ENCODE measurements around the gene FZD2. TPM values are rescaled to one million over a fixed set of nuclear protein-coding genes. Genes with fewer than 3 reads are reported as not detected.

Gene FZD2
- total and polyA plus RNA-seq, 2 of the 13 experiments (the other 11 are each of a cell fraction or from before 2014, with no cell fraction given), result 0.07 to 0.13 TPM

DNA sequence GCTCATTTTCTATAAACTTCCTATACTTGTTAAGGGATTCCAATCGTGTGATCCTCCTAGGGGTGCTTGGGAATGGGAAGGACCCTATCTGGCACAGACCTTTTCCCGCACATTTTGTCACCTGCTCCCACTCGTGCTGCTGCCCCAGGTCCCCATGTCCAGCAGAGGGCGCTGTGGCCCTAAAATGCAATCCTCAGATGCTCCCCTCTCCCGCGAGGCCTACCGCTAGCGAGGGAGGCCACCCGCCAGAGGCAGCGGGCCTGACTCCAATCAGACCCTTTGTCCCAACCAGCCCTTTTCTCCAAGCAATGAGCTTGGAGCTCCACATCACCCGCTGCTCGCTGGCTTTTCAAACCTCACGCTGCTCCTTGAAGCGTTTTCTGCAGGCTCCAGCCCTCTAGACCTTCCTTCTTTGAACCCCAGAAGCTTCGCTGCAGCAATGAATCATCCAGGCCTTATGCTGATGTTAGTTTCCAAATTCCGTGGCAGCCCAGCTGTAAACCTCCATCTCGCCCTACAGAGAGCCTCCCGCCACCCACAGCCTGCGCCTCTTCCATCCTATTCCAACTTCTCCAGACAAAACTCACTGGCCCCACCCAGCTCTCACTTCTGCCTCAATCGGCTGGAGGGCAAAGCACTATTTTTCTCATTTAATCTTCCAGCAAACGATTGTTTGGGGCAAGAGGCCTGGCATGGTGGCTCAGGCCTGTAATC, 23.6 kb upstream of the FZD2 start (continued):
- TF ChIP-seq PRDM4 (CRISPR knock-in tag; IDR thresholded peaks at IDR 0.05; ENCODE audit: borderline replicate concordance) (0 out of 2 replicates have a peak, but pooled peaks have one; percentile 47), ZC3H4 (CRISPR knock-in tag; IDR thresholded peaks at IDR 0.05; ENCODE audit: borderline replicate concordance) (no peak), PATZ1 (CRISPR knock-in tag; IDR thresholded peaks at IDR 0.05) (peak; percentile 54; the same call in 1 of the 2 replicates), GABPA (IDR thresholded peaks at IDR 0.05; ENCODE audit: low read depth, low read length) (no peak), GABPA (CRISPR knock-in tag; IDR thresholded peaks at IDR 0.05; ENCODE audit: low read depth) (no peak), ZNF329 (CRISPR knock-in tag; IDR thresholded peaks at IDR 0.05; ENCODE audit: low read depth) (no peak), MTF2 (CRISPR knock-in tag; IDR thresholded peaks at IDR 0.05; ENCODE audit: borderline replicate concordance) (no peak), RAD21 (CRISPR knock-in tag; IDR thresholded peaks at IDR 0.05) (peak; percentile 98), BCL3 (CRISPR knock-in tag; IDR thresholded peaks at IDR 0.05) (no peak; the same call in 1 of the 2 replicates), ATM (IDR thresholded peaks at IDR 0.05; ENCODE audit: borderline replicate concordance) (no peak), ZSCAN20 (CRISPR knock-in tag; IDR thresholded peaks at IDR 0.05; ENCODE audit: borderline replicate concordance) (0 out of 2 replicates have a peak, but pooled peaks have one; percentile 55)
- TF ChIP-seq, protein P1, sequence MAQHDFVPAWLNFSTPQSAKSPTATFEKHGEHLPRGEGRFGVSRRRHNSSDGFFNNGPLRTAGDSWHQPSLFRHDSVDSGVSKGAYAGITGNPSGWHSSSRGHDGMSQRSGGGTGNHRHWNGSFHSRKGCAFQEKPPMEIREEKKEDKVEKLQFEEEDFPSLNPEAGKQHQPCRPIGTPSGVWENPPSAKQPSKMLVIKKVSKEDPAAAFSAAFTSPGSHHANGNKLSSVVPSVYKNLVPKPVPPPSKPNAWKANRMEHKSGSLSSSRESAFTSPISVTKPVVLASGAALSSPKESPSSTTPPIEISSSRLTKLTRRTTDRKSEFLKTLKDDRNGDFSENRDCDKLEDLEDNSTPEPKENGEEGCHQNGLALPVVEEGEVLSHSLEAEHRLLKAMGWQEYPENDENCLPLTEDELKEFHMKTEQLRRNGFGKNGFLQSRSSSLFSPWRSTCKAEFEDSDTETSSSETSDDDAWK (CRISPR knock-in tag; IDR thresholded peaks at IDR 0.05), result no peak
- TF ChIP-seq, protein P2, sequence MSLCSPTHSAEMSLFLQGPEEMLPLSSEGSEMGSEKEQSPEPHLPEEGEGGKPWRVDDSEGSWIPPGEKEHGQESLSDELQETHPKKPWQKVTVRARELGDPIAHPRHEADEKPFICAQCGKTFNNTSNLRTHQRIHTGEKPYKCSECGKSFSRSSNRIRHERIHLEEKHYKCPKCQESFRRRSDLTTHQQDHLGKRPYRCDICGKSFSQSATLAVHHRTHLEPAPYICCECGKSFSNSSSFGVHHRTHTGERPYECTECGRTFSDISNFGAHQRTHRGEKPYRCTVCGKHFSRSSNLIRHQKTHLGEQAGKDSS (CRISPR knock-in tag; IDR thresholded peaks at IDR 0.05; ENCODE audit: borderline replicate concordance, low read depth), result peak; percentile 76; the same call in 1 of the 2 replicates
- TF ChIP-seq, protein P3, sequence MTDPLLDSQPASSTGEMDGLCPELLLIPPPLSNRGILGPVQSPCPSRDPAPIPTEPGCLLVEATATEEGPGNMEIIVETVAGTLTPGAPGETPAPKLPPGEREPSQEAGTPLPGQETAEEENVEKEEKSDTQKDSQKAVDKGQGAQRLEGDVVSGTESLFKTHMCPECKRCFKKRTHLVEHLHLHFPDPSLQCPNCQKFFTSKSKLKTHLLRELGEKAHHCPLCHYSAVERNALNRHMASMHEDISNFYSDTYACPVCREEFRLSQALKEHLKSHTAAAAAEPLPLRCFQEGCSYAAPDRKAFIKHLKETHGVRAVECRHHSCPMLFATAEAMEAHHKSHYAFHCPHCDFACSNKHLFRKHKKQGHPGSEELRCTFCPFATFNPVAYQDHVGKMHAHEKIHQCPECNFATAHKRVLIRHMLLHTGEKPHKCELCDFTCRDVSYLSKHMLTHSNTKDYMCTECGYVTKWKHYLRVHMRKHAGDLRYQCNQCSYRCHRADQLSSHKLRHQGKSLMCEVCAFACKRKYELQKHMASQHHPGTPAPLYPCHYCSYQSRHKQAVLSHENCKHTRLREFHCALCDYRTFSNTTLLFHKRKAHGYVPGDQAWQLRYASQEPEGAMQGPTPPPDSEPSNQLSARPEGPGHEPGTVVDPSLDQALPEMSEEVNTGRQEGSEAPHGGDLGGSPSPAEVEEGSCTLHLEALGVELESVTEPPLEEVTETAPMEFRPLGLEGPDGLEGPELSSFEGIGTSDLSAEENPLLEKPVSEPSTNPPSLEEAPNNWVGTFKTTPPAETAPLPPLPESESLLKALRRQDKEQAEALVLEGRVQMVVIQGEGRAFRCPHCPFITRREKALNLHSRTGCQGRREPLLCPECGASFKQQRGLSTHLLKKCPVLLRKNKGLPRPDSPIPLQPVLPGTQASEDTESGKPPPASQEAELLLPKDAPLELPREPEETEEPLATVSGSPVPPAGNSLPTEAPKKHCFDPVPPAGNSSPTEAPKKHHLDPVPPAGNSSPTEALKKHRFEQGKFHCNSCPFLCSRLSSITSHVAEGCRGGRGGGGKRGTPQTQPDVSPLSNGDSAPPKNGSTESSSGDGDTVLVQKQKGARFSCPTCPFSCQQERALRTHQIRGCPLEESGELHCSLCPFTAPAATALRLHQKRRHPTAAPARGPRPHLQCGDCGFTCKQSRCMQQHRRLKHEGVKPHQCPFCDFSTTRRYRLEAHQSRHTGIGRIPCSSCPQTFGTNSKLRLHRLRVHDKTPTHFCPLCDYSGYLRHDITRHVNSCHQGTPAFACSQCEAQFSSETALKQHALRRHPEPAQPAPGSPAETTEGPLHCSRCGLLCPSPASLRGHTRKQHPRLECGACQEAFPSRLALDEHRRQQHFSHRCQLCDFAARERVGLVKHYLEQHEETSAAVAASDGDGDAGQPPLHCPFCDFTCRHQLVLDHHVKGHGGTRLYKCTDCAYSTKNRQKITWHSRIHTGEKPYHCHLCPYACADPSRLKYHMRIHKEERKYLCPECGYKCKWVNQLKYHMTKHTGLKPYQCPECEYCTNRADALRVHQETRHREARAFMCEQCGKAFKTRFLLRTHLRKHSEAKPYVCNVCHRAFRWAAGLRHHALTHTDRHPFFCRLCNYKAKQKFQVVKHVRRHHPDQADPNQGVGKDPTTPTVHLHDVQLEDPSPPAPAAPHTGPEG (CRISPR knock-in tag; IDR thresholded peaks at IDR 0.05), result 0 out of 2 replicates have a peak, but pooled peaks have one; percentile 7
